ENCODE results near the gene TRPM3. TPM values are rescaled to one million over a fixed set of nuclear protein-coding genes. Genes with fewer than 3 reads are reported as not detected.

Gene TRPM3
- total and polyA plus RNA-seq, 2 of the 8 experiments (the other 6 are each of a cell fraction or from before 2014, with no cell fraction given): 2.4 to 10.9 TPM

DNA sequence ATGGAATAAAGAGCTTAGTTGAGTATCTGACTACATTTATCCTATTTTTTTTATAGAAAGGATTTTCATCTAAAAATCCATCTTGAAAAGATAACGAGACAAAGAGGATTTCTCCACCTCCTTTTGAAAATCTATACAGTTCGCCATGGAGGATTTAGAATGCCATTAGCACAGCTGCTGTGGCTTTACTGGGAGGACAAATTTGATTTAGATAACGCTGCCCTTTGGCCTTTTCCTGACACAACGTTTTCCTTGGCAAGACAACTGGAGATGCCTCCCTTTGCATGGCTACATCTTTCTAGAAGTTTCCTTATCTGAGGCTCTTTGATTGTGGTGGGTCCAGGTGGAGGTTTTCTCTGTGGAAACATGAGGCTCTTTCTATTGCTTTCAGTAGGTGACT lies 560.3 kb downstream of the TRPM3 start:
- POLR2A ChIA-PET (ENCODE audit: partially characterized antibody): interaction anchor here (1.8 kb wide), 1 partner anchor 10 kb away, joined by 4 read pairs; no protein-coding TSS in a partner anchor
- H3K14ac ChIP-seq (ENCODE audit: insufficient read length): no peak overlapping the region
- no peak overlapping the region for H3K23ac ChIP-seq (ENCODE audit: insufficient read length)
- H2BK15ac ChIP-seq (ENCODE audit: low read length): no peak overlapping the region
- H3K4me3 ChIP-seq (ENCODE audit: extremely low read depth in 1 of 4, insufficient read depth in 2 of 4, low read depth in 3 of 4, low read length in 4 of 4): no peak overlapping the region
- H3K23me2 ChIP-seq (ENCODE audit: low read depth, low read length): no peaks in the 10 kb centered on the region
- no peak overlapping the region for H2AFZ ChIP-seq (ENCODE audit: low read length)
- no peak overlapping the region for H2BK12ac ChIP-seq (ENCODE audit: low read depth, low read length)
- FAIRE-seq (no peak), DNase-seq (ENCODE audit: low read depth in 1 of 2, low spot score in 2 of 2) (no peak)
- no peak overlapping the region for H4K91ac ChIP-seq (replicated peaks; ENCODE audit: insufficient read length, low read length)
- no peaks in the 10 kb centered on the region for H3K27me3 ChIP-seq (replicated peaks in 1 of 4; ENCODE audit: control insufficient read depth in 3 of 4, extremely low read depth in 1 of 4, insufficient read depth in 3 of 4, low read length in 3 of 4)
- no peak overlapping the region for H2BK20ac ChIP-seq (ENCODE audit: low read length)
- H3K36me3 ChIP-seq (ENCODE audit: control insufficient read depth in 2 of 4, insufficient read depth in 4 of 4, low read length in 3 of 4): no peaks in the 10 kb centered on the region
- H3K4me2 ChIP-seq (ENCODE audit: insufficient read depth in 1 of 2, low read depth in 2 of 2, low read length in 2 of 2): no peak overlapping the region
- 91% methylated on average over 4 of the region's 4 CpGs; no CpG with 5 or more reads in 1 of the 2 experiments for WGBS, 2 experiments (ENCODE audit: extremely low coverage in 1 of 2, insufficient coverage in 1 of 2, insufficient read length in 1 of 2, insufficient replicate concordance in 2 of 2, low coverage in 1 of 2, low lambda C conversion rate in 2 of 2, missing lambda C conversion rate in 1 of 2)
- H3K27ac ChIP-seq (ENCODE audit: low read depth, low read length): no peak overlapping the region
- H3K79me2 ChIP-seq (ENCODE audit: control insufficient read depth in 1 of 2, insufficient read depth in 2 of 2, low read length in 2 of 2): no peaks in the 10 kb centered on the region
- H4K5ac ChIP-seq (ENCODE audit: insufficient read length, low read depth, low read length): no peak overlapping the region
- H3K56ac ChIP-seq (replicated peaks; ENCODE audit: insufficient read length, low read depth, low read length): no peak overlapping the region
- no peaks in the 10 kb centered on the region for H3K4me1 ChIP-seq (replicated peaks in 1 of 4; ENCODE audit: control insufficient read depth in 3 of 4, insufficient read depth in 4 of 4, low read length in 3 of 4)
- CTCF ChIA-PET (ENCODE audit: partially characterized antibody): interaction anchor here (0.9 to 3.5 kb wide), 2 partner anchors 51 to 78 kb away, joined by 6 to 9 read pairs; no protein-coding TSS in a partner anchor
- H3K9ac ChIP-seq (replicated peaks in 1 of 4; ENCODE audit: extremely low read depth in 1 of 4, low read depth in 3 of 4, low read length in 3 of 4): no peak overlapping the region
- H3K79me1 ChIP-seq (ENCODE audit: low read depth, low read length): no peaks in the 10 kb centered on the region
- H4K8ac ChIP-seq (ENCODE audit: extremely low read depth, insufficient read depth, low read length): no peak overlapping the region
- no peak overlapping the region for H3K4ac ChIP-seq (replicated peaks; ENCODE audit: insufficient read length, low read depth, low read length)
- no peak overlapping the region for H2BK5ac ChIP-seq (ENCODE audit: low read depth, low read length)
- no peak overlapping the region for H2AK5ac ChIP-seq (ENCODE audit: low read depth, low read length)
- no peak overlapping the region for H2BK120ac ChIP-seq (replicated peaks; ENCODE audit: low read depth, low read length)
- H3K9me3 ChIP-seq (ENCODE audit: insufficient read depth in 2 of 2, low read depth in 1 of 2, low read length in 1 of 2): no peaks in the 10 kb centered on the region
- no peaks in the 10 kb centered on the region for H4K20me1 ChIP-seq (replicated peaks in 1 of 2; ENCODE audit: control insufficient read depth in 1 of 2, insufficient read depth in 2 of 2, low read length in 2 of 2)
- H3K18ac ChIP-seq (ENCODE audit: extremely low read depth, low read length): no peak overlapping the region

All from H1 (cell line).